Measurements from ENCODE around the gene PYDC1.

DNA sequence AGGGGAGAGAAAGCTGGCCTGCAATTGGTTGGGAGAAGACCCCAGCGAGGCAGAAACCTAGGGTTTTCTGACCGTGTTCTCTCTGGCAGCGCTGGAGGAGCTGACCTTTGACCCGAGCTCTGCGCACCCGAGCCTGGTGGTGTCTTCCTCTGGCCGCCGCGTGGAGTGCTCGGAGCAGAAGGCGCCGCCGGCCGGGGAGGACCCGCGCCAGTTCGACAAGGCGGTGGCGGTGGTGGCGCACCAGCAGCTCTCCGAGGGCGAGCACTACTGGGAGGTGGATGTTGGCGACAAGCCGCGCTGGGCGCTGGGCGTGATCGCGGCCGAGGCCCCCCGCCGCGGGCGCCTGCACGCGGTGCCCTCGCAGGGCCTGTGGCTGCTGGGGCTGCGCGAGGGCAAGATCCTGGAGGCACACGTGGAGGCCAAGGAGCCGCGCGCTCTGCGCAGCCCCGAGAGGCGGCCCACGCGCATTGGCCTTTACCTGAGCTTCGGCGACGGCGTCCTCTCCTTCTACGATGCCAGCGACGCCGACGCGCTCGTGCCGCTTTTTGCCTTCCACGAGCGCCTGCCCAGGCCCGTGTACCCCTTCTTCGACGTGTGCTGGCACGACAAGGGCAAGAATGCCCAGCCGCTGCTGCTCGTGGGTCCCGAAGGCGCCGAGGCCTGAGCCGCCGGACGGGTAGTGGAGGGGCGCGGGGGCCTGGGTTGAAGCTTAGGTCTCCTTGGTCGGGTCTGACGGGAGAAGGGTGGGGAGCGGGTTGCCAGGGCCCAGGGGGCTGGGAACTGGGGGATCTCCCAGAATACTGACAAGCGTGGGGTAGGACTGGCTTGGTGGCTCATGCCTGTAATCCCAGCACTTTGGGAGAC lies 7.4 kb upstream of the PYDC1 start:
- no peak for TF ChIP-seq SP1 (IDR thresholded peaks at IDR 0.05)
- no peak for TF ChIP-seq LEF1 (IDR thresholded peaks at IDR 0.05; ENCODE audit: borderline replicate concordance)
